HG02973 (cell line): ENCODE measurements around the gene ZC3H7A.

Experiments used
- ATAC-seq: cut with Tn5 transposase; IDR thresholded peaks from one replicate; pipeline ENCODE4 v1.9.1; 2021; ENCODE audit warnings: moderate library complexity; ENCODE audit not compliant: unreplicated experiment

The ZC3H7A gene

GRCh38 chr16:11707679-11708197, 89.3 kb downstream of the ZC3H7A start:
- ATAC-seq, result no peak

GRCh38 chr16:11706180-11706742, 90.8 kb downstream of the ZC3H7A start:
- ATAC-seq, result peak; percentile 58

GRCh38 chr16:11705311-11706025, 91.6 kb downstream of the ZC3H7A start:
- ATAC-seq, result no peak
